Esophagus squamous epithelium (tissue), 4 donors: ENCODE data around the gene RNF213.

ENCODE experiments used
- POLR2A ChIP-seq, 4 donors: fragments of 450-650 bp; IDR thresholded peaks; one replicate each; pipeline ENCODE4 v1.6.1; 2017; ENCODE audit warnings: antibody characterized with exemption in 4 of 4, mild to moderate bottlenecking in 4 of 4, moderate library complexity in 3 of 4
- TF ChIP-seq, protein P1 (sequence below), 6 experiments: fragments of 450-650 bp in 4 of 6; fragments of 200-600 bp in 2 of 6; sonication (generic) in 2 of 6; IDR thresholded peaks; one replicate each; pipeline ENCODE4 v1.5.1; 2016 to 2019; ENCODE audit warnings: antibody characterized with exemption in 6 of 6, mild to moderate bottlenecking in 4 of 6, moderate library complexity in 4 of 6

- TF ChIP-seq, protein P1, sequence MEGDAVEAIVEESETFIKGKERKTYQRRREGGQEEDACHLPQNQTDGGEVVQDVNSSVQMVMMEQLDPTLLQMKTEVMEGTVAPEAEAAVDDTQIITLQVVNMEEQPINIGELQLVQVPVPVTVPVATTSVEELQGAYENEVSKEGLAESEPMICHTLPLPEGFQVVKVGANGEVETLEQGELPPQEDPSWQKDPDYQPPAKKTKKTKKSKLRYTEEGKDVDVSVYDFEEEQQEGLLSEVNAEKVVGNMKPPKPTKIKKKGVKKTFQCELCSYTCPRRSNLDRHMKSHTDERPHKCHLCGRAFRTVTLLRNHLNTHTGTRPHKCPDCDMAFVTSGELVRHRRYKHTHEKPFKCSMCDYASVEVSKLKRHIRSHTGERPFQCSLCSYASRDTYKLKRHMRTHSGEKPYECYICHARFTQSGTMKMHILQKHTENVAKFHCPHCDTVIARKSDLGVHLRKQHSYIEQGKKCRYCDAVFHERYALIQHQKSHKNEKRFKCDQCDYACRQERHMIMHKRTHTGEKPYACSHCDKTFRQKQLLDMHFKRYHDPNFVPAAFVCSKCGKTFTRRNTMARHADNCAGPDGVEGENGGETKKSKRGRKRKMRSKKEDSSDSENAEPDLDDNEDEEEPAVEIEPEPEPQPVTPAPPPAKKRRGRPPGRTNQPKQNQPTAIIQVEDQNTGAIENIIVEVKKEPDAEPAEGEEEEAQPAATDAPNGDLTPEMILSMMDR (IDR thresholded peaks at IDR 0.05), result no peak
- no peak for TF ChIP-seq POLR2A (IDR thresholded peaks at IDR 0.05)
Observed at GRCh38 chr17:80214878-80215210, 45.8 kb upstream of the RNF213 start.
